Measurements from ENCODE around the gene TRIM69. TPM values are rescaled to one million over a fixed set of nuclear protein-coding genes. Genes with fewer than 3 reads are reported as not detected.

The TRIM69 gene
- total RNA-seq, 1 donor: 17.9 TPM

GRCh38 chr15:44711743-44712345 is 24.5 kb upstream of the TRIM69 start:
- peak overlapping the region; percentile 100 for H3K4me3 ChIP-seq (ENCODE audit: low read depth, low read length)
- DNase-seq (ENCODE audit: low read depth): peak; percentile 38
- no peak for TF ChIP-seq CTCF (IDR thresholded peaks at IDR 0.05; ENCODE audit: insufficient read depth, low read length)

- no peak for TF ChIP-seq CTCF (IDR thresholded peaks at IDR 0.05; ENCODE audit: insufficient read depth, low read length)
- H3K4me3 ChIP-seq (ENCODE audit: low read depth, low read length): peak overlapping the region; percentile 100
- peak; percentile 91 for DNase-seq (ENCODE audit: low read depth)
Measured at GRCh38 chr15:44712346-44713005, 23.9 kb upstream of the TRIM69 start.

GRCh38 chr15:44713006-44713966 is 23.0 kb upstream of the TRIM69 start:
- peak; percentile 61 for DNase-seq (ENCODE audit: low read depth)
- H3K4me3 ChIP-seq (ENCODE audit: low read depth, low read length): peak overlapping the region; percentile 100
- peak; percentile 44 for TF ChIP-seq CTCF (IDR thresholded peaks at IDR 0.05; ENCODE audit: insufficient read depth, low read length)

GRCh38 chr15:44715142-44715796 is 21.1 kb upstream of the TRIM69 start:
- no peak for TF ChIP-seq CTCF (IDR thresholded peaks at IDR 0.05; ENCODE audit: insufficient read depth, low read length)
- no peak for DNase-seq (ENCODE audit: low read depth)
- no peak overlapping the region for H3K4me3 ChIP-seq (ENCODE audit: low read depth, low read length)

- H3K4me3 ChIP-seq (ENCODE audit: low read depth, low read length): no peak overlapping the region
- TF ChIP-seq CTCF (IDR thresholded peaks at IDR 0.05; ENCODE audit: insufficient read depth, low read length): no peak
- DNase-seq (ENCODE audit: low read depth): no peak
Measured at GRCh38 chr15:44715797-44716334, 20.5 kb upstream of the TRIM69 start.

- no peak overlapping the region for H3K4me3 ChIP-seq (ENCODE audit: low read depth, low read length)
- no peak for TF ChIP-seq CTCF (IDR thresholded peaks at IDR 0.05; ENCODE audit: insufficient read depth, low read length)
- no peak for DNase-seq (ENCODE audit: low read depth)
Measured at GRCh38 chr15:44716983-44717602, 19.2 kb upstream of the TRIM69 start.

All from fibroblast of the aortic adventitia (primary cell).